ENCODE data around the gene WDR13. TPM values are rescaled to one million over a fixed set of nuclear protein-coding genes. Genes with fewer than 3 reads are reported as not detected.

The WDR13 gene
- total and polyA plus RNA-seq, 8 donors: 52.0 to 433 (median 179) TPM

DNA sequence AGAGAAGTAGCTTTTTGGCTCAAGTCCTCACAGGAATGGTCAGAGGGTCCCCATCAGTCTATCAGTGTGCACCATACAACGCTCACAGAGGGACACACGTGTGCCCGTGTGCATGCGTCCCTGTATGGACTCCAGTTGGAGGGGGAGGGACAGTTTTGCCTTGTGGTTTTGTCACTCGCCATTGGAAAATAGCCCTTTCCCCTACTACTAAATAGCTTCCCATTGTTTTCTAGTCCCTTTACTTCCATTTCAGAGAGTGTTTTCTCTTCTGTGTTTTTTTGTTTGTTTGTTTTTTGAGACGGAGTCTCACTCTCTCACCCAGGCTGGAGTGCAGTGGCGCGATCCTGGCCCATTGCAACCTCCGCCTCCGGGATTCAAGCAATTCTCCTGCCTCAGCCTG, 34.9 kb downstream of the WDR13 start:
- DNase-seq: no peak
- H3K27ac ChIP-seq: no peak overlapping the region
- no peaks in the 10 kb centered on the region for H3K9me3 ChIP-seq
- peaks cover 0 to 6% (median 5%) of the 10 kb centered on the region in 4 donors for H3K4me1 ChIP-seq
- WGBS, 5 donors: 72 to 86% (median 82%) methylated on average over 10 of the region's 10 CpGs
- no peak for TF ChIP-seq EP300 (IDR thresholded peaks at IDR 0.05)
- intact Hi-C loops (cut with DNase I; ENCODE audit: low total_unique reads): no loop called here
- no peaks in the 10 kb centered on the region for H3K27me3 ChIP-seq
- no peak overlapping the region for H3K4me3 ChIP-seq
- no peaks in the 10 kb centered on the region for H3K36me3 ChIP-seq

DNA sequence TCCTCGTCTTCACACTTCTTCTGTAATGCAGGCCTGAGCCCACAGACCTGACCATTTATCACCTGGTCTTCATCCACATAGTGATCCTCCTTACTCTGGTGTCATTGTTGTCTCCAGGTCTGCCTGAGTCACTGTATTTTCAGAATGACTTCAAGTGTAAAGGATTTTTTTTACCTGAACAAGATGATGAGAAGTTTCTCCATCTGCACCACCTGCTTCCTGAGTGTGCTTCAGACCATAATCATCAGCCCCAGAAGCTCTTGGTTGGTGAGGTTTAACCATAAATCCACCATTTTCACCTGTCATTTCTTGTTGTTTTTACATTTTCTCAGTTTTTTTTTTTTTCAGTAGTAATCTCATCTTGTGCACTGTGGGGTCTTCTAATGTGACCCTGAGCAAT, 39.0 kb downstream of the WDR13 start:
- intact Hi-C loops (cut with DNase I; ENCODE audit: low total_unique reads): no loop called here
- Histone ChIP-seq H3K36me3 (no peaks in the 10 kb centered on the region), H3K4me3 (no peak overlapping the region), H3K27me3 (no peaks in the 10 kb centered on the region), H3K4me1 (peaks cover 0 to 6% (median 5%) of the 10 kb centered on the region in 4 donors), H3K27ac (no peak overlapping the region), H3K9me3 (peaks cover 0 to 4% (median 0%) of the 10 kb centered on the region in 4 donors)
- WGBS, 5 donors: 67 to 93% (median 83%) methylated on average over 1 of the region's 1 CpG
- TF ChIP-seq, protein P1, sequence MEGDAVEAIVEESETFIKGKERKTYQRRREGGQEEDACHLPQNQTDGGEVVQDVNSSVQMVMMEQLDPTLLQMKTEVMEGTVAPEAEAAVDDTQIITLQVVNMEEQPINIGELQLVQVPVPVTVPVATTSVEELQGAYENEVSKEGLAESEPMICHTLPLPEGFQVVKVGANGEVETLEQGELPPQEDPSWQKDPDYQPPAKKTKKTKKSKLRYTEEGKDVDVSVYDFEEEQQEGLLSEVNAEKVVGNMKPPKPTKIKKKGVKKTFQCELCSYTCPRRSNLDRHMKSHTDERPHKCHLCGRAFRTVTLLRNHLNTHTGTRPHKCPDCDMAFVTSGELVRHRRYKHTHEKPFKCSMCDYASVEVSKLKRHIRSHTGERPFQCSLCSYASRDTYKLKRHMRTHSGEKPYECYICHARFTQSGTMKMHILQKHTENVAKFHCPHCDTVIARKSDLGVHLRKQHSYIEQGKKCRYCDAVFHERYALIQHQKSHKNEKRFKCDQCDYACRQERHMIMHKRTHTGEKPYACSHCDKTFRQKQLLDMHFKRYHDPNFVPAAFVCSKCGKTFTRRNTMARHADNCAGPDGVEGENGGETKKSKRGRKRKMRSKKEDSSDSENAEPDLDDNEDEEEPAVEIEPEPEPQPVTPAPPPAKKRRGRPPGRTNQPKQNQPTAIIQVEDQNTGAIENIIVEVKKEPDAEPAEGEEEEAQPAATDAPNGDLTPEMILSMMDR (IDR thresholded peaks at IDR 0.05): no peak
- TF ChIP-seq POLR2A (IDR thresholded peaks at IDR 0.05) (no peak), POLR2AphosphoS5 (IDR thresholded peaks at IDR 0.05) (no peak), EP300 (IDR thresholded peaks at IDR 0.05) (no peak)
- no peak for DNase-seq

DNA sequence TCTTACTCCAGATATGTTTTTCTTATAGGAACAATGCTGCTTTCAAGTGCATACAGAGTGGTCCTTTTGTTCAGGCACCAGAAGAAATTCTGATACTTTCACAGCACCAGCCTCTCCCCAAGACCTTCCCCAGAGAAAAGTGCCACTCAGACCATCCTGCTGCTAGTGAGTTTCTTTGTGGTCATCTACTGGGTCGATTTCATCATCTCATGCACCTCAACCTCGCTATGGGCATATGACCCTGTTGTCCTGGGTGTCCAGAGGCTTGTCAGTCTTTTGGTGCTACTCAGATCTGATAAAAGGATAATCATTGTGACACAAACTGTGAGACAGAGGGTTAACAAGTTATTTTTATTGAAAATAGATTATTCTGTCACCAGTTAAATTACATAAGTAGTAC, 39.5 kb downstream of the WDR13 start:
- 19 to 80% (median 42%) methylated on average over 2 of the region's 2 CpGs for WGBS, 5 donors
- DNase-seq: no peak
- intact Hi-C loops (cut with DNase I; ENCODE audit: low total_unique reads): no loop called here
- Histone ChIP-seq H3K9me3 (peaks cover 0 to 4% (median 0%) of the 10 kb centered on the region in 4 donors), H3K36me3 (no peaks in the 10 kb centered on the region), H3K27me3 (no peaks in the 10 kb centered on the region), H3K4me3 (no peak overlapping the region), H3K4me1 (peaks cover 0 to 4% (median 2%) of the 10 kb centered on the region in 4 donors), H3K27ac (no peak overlapping the region)
- TF ChIP-seq, protein P1 (IDR thresholded peaks at IDR 0.05): no peak
- TF ChIP-seq POLR2A (IDR thresholded peaks at IDR 0.05) (no peak), POLR2AphosphoS5 (IDR thresholded peaks at IDR 0.05) (no peak), EP300 (IDR thresholded peaks at IDR 0.05) (no peak)

DNA sequence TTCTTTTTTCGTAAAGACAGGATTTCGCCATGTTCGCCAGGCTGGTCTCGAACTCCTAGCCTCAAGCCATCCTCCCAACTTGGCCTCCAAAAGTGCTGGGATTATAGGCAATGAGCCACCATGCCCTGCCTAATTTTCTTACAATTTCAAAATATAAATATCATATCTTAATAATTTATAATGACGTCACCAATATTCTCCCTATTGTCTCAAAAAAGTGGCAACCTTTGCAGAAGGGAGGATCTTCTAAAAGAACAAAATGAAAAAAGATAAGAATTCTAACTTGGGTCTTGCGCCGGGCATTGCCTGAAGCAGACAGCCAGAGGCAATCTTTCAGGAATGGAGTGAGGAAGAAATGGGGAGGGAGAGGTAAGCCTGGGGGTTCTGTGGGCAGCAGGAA, 48.4 kb downstream of the WDR13 start:
- H3K27ac ChIP-seq: no peak overlapping the region
- DNase-seq: no peak
- no peaks in the 10 kb centered on the region for H3K27me3 ChIP-seq
- no peaks in the 10 kb centered on the region for H3K9me3 ChIP-seq
- intact Hi-C loops (cut with DNase I; ENCODE audit: low total_unique reads): no loop called here
- TF ChIP-seq, protein P1 (IDR thresholded peaks at IDR 0.05): no peak
- TF ChIP-seq POLR2AphosphoS5 (IDR thresholded peaks at IDR 0.05) (no peak), EP300 (IDR thresholded peaks at IDR 0.05) (no peak), POLR2A (IDR thresholded peaks at IDR 0.05) (no peak)
- H3K4me1 ChIP-seq: no peaks in the 10 kb centered on the region
- no peak overlapping the region for H3K4me3 ChIP-seq
- WGBS, 5 donors: 84 to 94% (median 88%) methylated on average over 7 of the region's 7 CpGs
- no peaks in the 10 kb centered on the region for H3K36me3 ChIP-seq

DNA sequence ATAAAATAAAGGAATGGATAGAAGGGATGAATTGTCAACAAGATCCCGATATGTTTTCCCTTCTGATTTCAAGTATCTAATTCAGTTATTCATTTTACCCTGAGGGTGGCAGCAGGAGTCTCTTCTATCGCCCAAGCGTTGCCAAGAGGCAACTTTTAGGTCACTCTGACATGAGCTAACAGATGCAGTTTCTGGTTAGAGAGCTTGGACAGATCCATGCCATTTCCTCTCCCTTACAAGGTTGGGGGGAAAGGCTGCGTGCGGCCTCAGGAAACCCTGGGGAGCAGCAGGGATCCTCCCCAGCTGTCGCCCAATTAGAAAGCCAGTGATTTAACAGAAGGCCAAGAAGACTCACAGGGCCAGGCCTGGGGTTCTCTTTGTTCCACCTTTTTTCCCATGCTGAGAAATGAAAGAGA, 51.1 kb downstream of the WDR13 start:
- Histone ChIP-seq H3K4me1 (no peaks in the 10 kb centered on the region), H3K27me3 (no peaks in the 10 kb centered on the region), H3K27ac (no peak overlapping the region), H3K36me3 (no peaks in the 10 kb centered on the region), H3K4me3 (no peak overlapping the region), H3K9me3 (no peaks in the 10 kb centered on the region)
- DNase-seq: peak; percentile 27 to 73
- 2 to 47% (median 19%) methylated on average over 3 to 6 of the region's 6 CpGs for WGBS, 5 donors
- intact Hi-C loops (cut with DNase I; ENCODE audit: low total_unique reads): no loop called here
- TF ChIP-seq EP300 (IDR thresholded peaks at IDR 0.05): no peak
- TF ChIP-seq, protein P1 (IDR thresholded peaks at IDR 0.05): peak in 1 of 7 experiments; percentile 20

Data from stomach (tissue), 9 donors.